Caco-2 (cell line): Measurements from ENCODE around the gene UFL1. TPM values are rescaled to one million over a fixed set of nuclear protein-coding genes. Genes with fewer than 3 reads are reported as not detected.

Source experiments
- BruUV-seq: library from RNA; stranded (reverse); fragments of 400-500 nt; replicated peaks from 2 replicates; lab custom pipeline; 2021; lab: Mats Ljungman, UMichigan
- CTCF ChIA-PET: fragments of 300-600 bp; sonication (Branson Sonifier 250); formaldehyde crosslinking; loops from one replicate; lab custom pipeline; 2022; ENCODE audit warnings: antibody characterized with exemption; lab: Charles Lee
- POLR2A ChIA-PET: fragments of 300-600 bp; sonication (Branson Sonifier 250); formaldehyde crosslinking; loops from one replicate; lab custom pipeline; 2022; ENCODE audit warnings: antibody characterized with exemption; lab: Charles Lee
- DNase-seq, 2 experiments: peaks; one replicate each; pipeline versions ENCODE4 v3.0.0 to v3.0.0-alpha.2; 2020 to 2022
- H3K27me3 ChIP-seq: replicated peaks from 2 replicates; pipeline ENCODE4 v1.6.0; 2011; ENCODE audit warnings: low read length; ENCODE audit not compliant: control insufficient read depth, insufficient read depth
- H3K36me3 ChIP-seq: 2 replicates; pipeline ENCODE4 v1.5.1; 2011; ENCODE audit warnings: low read length; ENCODE audit not compliant: control insufficient read depth, insufficient read depth
- H3K4me1 ChIP-seq: fragments of 250-450 bp; sonication (Bioruptor Pico); 2 replicates; pipeline ENCODE4 v1.5.1; 2020; ENCODE audit warnings: mild to moderate bottlenecking
- H3K4me3 ChIP-seq: 2 replicates; pipeline ENCODE4 v1.5.1; 2011; ENCODE audit warnings: low read depth, mild to moderate bottlenecking, control low read depth, low read length
- H3K9me3 ChIP-seq: fragments of 250-450 bp; sonication (Bioruptor Pico); 2 replicates; pipeline ENCODE4 v1.5.1; 2020; ENCODE audit warnings: mild to moderate bottlenecking, moderate library complexity
- H3K27ac Mint-ChIP-seq: one replicate; pipeline ENCODE4 v1.8.0; 2022; ENCODE audit warnings: mixed read lengths; ENCODE audit not compliant: unreplicated experiment
- H3K27me3 Mint-ChIP-seq: one replicate; pipeline ENCODE4 v1.8.0; 2022; ENCODE audit warnings: mixed read lengths; ENCODE audit not compliant: insufficient read depth, unreplicated experiment
- H3K36me3 Mint-ChIP-seq: one replicate; pipeline ENCODE4 v1.8.0; 2022; ENCODE audit warnings: mild to moderate bottlenecking, mixed read lengths; ENCODE audit not compliant: insufficient read depth, unreplicated experiment
- H3K4me1 Mint-ChIP-seq: one replicate; pipeline ENCODE4 v1.8.0; 2022; ENCODE audit warnings: low read depth, mixed read lengths; ENCODE audit not compliant: unreplicated experiment
- H3K4me3 Mint-ChIP-seq: one replicate; pipeline ENCODE4 v1.8.0; 2022; ENCODE audit warnings: mild to moderate bottlenecking, moderate library complexity, mixed read lengths; ENCODE audit not compliant: unreplicated experiment
- H3K9me3 Mint-ChIP-seq: one replicate; pipeline ENCODE4 v1.8.0; 2022; ENCODE audit warnings: mixed read lengths; ENCODE audit not compliant: unreplicated experiment
- CTCF ChIP-seq, 2 experiments: fragments of 200-600 bp in 1 of 2; IDR thresholded peaks; 1 replicate in 1 of 2; 2 replicates in 1 of 2; pipeline versions ENCODE4 v1.5.1 to v1.8.0; 2011 to 2022; ENCODE audit warnings: antibody characterized with exemption in 1 of 2, control low read depth in 1 of 2, inconsistent platforms in 1 of 2, low read depth in 1 of 2, low read length in 1 of 2, mild to moderate bottlenecking in 1 of 2, moderate library complexity in 1 of 2; ENCODE audit not compliant: insufficient read depth in 1 of 2, severe bottlenecking in 1 of 2, unreplicated experiment in 1 of 2
- intact Hi-C: fragments of 100-400 bp; cut with micrococcal nuclease; formaldehyde crosslinking; loops from one replicate; pipeline ENCODE4 v1.10.0; 2022; ENCODE audit not compliant: unreplicated experiment
- total RNA-seq: library from RNA; stranded (reverse); gene quantifications from 2 replicates; pipeline ENCODE4 v1.2.3, GENCODE V29; 2022

UFL1 gene
- total RNA-seq, 1 experiment from 2014 or later = 21.9 TPM

GRCh38 chr6:96562886-96563285 lies 41.3 kb downstream of the UFL1 start, which contains the start of gene FHL5:
Gene FHL5, plus strand, starts transcription at chr6:96563128. Its CDS starts 40,486 bp downstream, at chr6:96603614.
- intact Hi-C loops = no loop called here
- H3K4me3 ChIP-seq = no peak within 1 kb of the TSS
- H3K9me3 ChIP-seq = no peaks in the 10 kb centered on the region
- CTCF ChIA-PET = no interaction called here
- POLR2A ChIA-PET = no interaction called here
- no peaks in the 10 kb centered on the region for H3K27me3 ChIP-seq
- Mint-ChIP-seq H3K9me3 (no peaks in the 10 kb centered on the region), H3K36me3 (no peaks in the 10 kb centered on the region), H3K4me3 (no peak within 1 kb of the TSS), H3K27me3 (peaks cover 5% of the 10 kb centered on the region), H3K27ac (no peak within 1 kb of the TSS), H3K4me1 (no peaks in the 10 kb centered on the region)
- no peak for DNase-seq
- H3K36me3 ChIP-seq = no peaks in the 10 kb centered on the region
- TF ChIP-seq CTCF (IDR thresholded peaks at IDR 0.05; ENCODE audit: insufficient read depth in 1 of 2, low read depth in 1 of 2, low read length in 1 of 2, severe bottlenecking in 1 of 2, unreplicated experiment in 1 of 2) = no peak
- no peaks in the 10 kb centered on the region for H3K4me1 ChIP-seq
- no TSS peak for BruUV-seq

- Histone ChIP-seq H3K4me1 (no peaks in the 10 kb centered on the region), H3K36me3 (no peaks in the 10 kb centered on the region), H3K27me3 (no peaks in the 10 kb centered on the region), H3K9me3 (no peaks in the 10 kb centered on the region), H3K4me3 (no peak overlapping the region)
- Mint-ChIP-seq H3K4me3 (no peak overlapping the region), H3K27ac (no peak overlapping the region), H3K36me3 (no peaks in the 10 kb centered on the region), H3K27me3 (peaks cover 7% of the 10 kb centered on the region), H3K9me3 (peaks cover under 1% of the 10 kb centered on the region), H3K4me1 (no peaks in the 10 kb centered on the region)
- intact Hi-C loops = no loop called here
- ChIA-PET CTCF (no interaction called here), POLR2A (no interaction called here)
- TF ChIP-seq CTCF (IDR thresholded peaks at IDR 0.05; ENCODE audit: insufficient read depth in 1 of 2, low read depth in 1 of 2, low read length in 1 of 2, severe bottlenecking in 1 of 2, unreplicated experiment in 1 of 2) = no peak
- no peak for DNase-seq
- BruUV-seq = no TSS peak
These were observed 42.2 kb downstream of the UFL1 start for GRCh38 chr6:96563853-96564252.

- no peak overlapping the region for H3K27ac Mint-ChIP-seq
- POLR2A ChIA-PET = no interaction called here
- intact Hi-C loops = no loop called here
- BruUV-seq = no TSS peak
- no peak for TF ChIP-seq CTCF (IDR thresholded peaks at IDR 0.05; ENCODE audit: insufficient read depth in 1 of 2, low read depth in 1 of 2, low read length in 1 of 2, severe bottlenecking in 1 of 2, unreplicated experiment in 1 of 2)
- Histone ChIP-seq H3K27me3 (no peaks in the 10 kb centered on the region), H3K9me3 (no peaks in the 10 kb centered on the region; the same call in 1 of the 2 replicates), H3K36me3 (no peaks in the 10 kb centered on the region), H3K4me3 (no peak overlapping the region), H3K4me1 (no peaks in the 10 kb centered on the region)
- no peaks in the 10 kb centered on the region for H3K4me1 Mint-ChIP-seq
- H3K27me3 Mint-ChIP-seq = peaks cover 3% of the 10 kb centered on the region
- DNase-seq = no peak
- no peak overlapping the region for H3K4me3 Mint-ChIP-seq
- peaks cover 23% of the 10 kb centered on the region for H3K9me3 Mint-ChIP-seq
- H3K36me3 Mint-ChIP-seq = no peaks in the 10 kb centered on the region
- CTCF ChIA-PET = no interaction called here
These were observed 48.4 kb downstream of the UFL1 start for GRCh38 chr6:96570053-96570452.
